ENCODE results near the gene RCBTB1. TPM values are rescaled to one million over a fixed set of nuclear protein-coding genes. Genes with fewer than 3 reads are reported as not detected.

RCBTB1 gene
- total and polyA plus RNA-seq, 10 of the 15 experiments (the other 5 are each of a cell fraction or from before 2014, with no cell fraction given) = 5.1 to 13.5 (median 11.2) TPM

DNA sequence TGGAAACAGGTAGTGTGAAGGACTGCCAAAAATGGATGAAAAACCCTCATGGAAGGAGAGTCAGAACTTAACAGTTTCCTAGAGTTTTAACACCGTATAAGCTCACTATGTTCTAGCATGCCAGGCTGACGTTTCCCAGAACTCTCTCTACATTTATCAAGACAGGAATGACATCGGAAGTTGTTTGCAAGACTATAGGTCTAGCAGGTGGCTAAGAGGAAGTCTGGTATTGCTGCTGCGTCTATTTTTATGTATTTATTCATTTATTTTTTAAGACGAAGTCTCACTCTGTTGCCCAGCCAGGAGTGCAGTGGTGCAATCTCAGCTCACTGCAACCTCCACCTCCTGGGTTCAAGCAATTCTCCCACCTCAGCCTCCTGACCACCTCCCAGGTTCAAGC, 22.4 kb upstream of the RCBTB1 start:
- intact Hi-C loops (cut with micrococcal nuclease; ENCODE audit: unreplicated experiment) = loop anchor here (1.0 to 5.0 kb wide), 4 partner anchors 111 to 365 kb away; no protein-coding TSS in a partner anchor
- no peaks in the 10 kb centered on the region for H3K9me3 ChIP-seq (replicated peaks; ENCODE audit: control insufficient read depth, insufficient read depth, low read length)
- H3K79me2 ChIP-seq (ENCODE audit: control insufficient read depth, insufficient read depth, low read length) = no peaks in the 10 kb centered on the region
- ATAC-seq (no peak), FAIRE-seq (no peak), DNase-seq (ENCODE audit: low read depth, low spot score) (no peak)
- no peaks in the 10 kb centered on the region for H3K36me3 ChIP-seq (ENCODE audit: control insufficient read depth in 2 of 2, insufficient read depth in 2 of 2, low read length in 1 of 2)
- WGBS (ENCODE audit: insufficient coverage, insufficient replicate concordance, low lambda C conversion rate, missing lambda C conversion rate) = 7% methylated on average over 5 of the region's 5 CpGs
- no peak overlapping the region for H3K4me3 ChIP-seq
- no TSS peak for BruUV-seq (replicated peaks)
- ChIA-PET SMC1A (ENCODE audit: uncharacterized antibody, unreplicated experiment) (interaction anchor here (0.6 to 3.8 kb wide), 12 partner anchors 20 to 326 kb away, joined by 3 to 24 read pairs (median 3); partner anchors contain the start of gene ARL11), RAD21 (ENCODE audit: unreplicated experiment) (interaction anchor here (0.9 to 2.9 kb wide), 11 partner anchors 9 to 308 kb away, joined by 3 to 11 read pairs (median 3); no protein-coding TSS in a partner anchor), CTCF (interaction anchor here (0.7 to 3.6 kb wide), 18 partner anchors 9 to 360 kb away, joined by 3 to 42 read pairs (median 4); partner anchors contain the start of genes CAB39L and CDADC1), POLR2A (no interaction called here)
- no peaks in the 10 kb centered on the region for H3K27me3 ChIP-seq (replicated peaks in 1 of 2; ENCODE audit: control insufficient read depth in 2 of 2, insufficient read depth in 2 of 2, low read length in 1 of 2)
- in situ Hi-C loops (cut with MboI) = loop anchor here (5.0 kb wide), 2 partner anchors 185 to 305 kb away; no protein-coding TSS in a partner anchor
- H3K27ac ChIP-seq (ENCODE audit: control insufficient read depth, insufficient read depth) = no peak overlapping the region
- peaks cover 5% of the 10 kb centered on the region; the same call in 1 of the 2 replicates for H3K4me1 ChIP-seq (ENCODE audit: control insufficient read depth, insufficient read depth, low read length)
- TF ChIP-seq PAX5 (IDR thresholded peaks at IDR 0.05; ENCODE audit: borderline replicate concordance, low read depth, low read length) = no peak
- no peak for TF ChIP-seq SIN3A (IDR thresholded peaks at IDR 0.05; ENCODE audit: low read depth, low read length)
- TF ChIP-seq HDAC6 (IDR thresholded peaks at IDR 0.05; ENCODE audit: unreplicated experiment) = no peak
- TF ChIP-seq, protein P1, sequence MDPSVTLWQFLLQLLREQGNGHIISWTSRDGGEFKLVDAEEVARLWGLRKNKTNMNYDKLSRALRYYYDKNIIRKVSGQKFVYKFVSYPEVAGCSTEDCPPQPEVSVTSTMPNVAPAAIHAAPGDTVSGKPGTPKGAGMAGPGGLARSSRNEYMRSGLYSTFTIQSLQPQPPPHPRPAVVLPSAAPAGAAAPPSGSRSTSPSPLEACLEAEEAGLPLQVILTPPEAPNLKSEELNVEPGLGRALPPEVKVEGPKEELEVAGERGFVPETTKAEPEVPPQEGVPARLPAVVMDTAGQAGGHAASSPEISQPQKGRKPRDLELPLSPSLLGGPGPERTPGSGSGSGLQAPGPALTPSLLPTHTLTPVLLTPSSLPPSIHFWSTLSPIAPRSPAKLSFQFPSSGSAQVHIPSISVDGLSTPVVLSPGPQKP (IDR thresholded peaks at IDR 0.05; ENCODE audit: low read depth, low read length) = no peak
- no peak for TF ChIP-seq NFYB (IDR thresholded peaks at IDR 0.05; ENCODE audit: insufficient read depth, low read depth, low read length)
- TF ChIP-seq IKZF2 (IDR thresholded peaks at IDR 0.05) = no peak
- TF ChIP-seq HCFC1 (IDR thresholded peaks at IDR 0.05; ENCODE audit: low read length) = no peak
- TF ChIP-seq SMC3 (IDR thresholded peaks at IDR 0.05; ENCODE audit: borderline replicate concordance, low read length) = no peak
- TF ChIP-seq KDM1A (IDR thresholded peaks at IDR 0.05; ENCODE audit: borderline replicate concordance) = no peak
- no peak for TF ChIP-seq HDAC2 (IDR thresholded peaks at IDR 0.05)
- TF ChIP-seq FOXM1 (IDR thresholded peaks at IDR 0.05; ENCODE audit: low read depth, low read length) = no peak
- no peak for TF ChIP-seq SREBF2 (IDR thresholded peaks at IDR 0.05; ENCODE audit: low read length)
- TF ChIP-seq, protein P2, sequence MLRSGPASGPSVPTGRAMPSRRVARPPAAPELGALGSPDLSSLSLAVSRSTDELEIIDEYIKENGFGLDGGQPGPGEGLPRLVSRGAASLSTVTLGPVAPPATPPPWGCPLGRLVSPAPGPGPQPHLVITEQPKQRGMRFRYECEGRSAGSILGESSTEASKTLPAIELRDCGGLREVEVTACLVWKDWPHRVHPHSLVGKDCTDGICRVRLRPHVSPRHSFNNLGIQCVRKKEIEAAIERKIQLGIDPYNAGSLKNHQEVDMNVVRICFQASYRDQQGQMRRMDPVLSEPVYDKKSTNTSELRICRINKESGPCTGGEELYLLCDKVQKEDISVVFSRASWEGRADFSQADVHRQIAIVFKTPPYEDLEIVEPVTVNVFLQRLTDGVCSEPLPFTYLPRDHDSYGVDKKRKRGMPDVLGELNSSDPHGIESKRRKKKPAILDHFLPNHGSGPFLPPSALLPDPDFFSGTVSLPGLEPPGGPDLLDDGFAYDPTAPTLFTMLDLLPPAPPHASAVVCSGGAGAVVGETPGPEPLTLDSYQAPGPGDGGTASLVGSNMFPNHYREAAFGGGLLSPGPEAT (IDR thresholded peaks at IDR 0.05; ENCODE audit: low read depth) = no peak
- no peak for TF ChIP-seq PAX8 (IDR thresholded peaks at IDR 0.05)
- TF ChIP-seq, protein P3, sequence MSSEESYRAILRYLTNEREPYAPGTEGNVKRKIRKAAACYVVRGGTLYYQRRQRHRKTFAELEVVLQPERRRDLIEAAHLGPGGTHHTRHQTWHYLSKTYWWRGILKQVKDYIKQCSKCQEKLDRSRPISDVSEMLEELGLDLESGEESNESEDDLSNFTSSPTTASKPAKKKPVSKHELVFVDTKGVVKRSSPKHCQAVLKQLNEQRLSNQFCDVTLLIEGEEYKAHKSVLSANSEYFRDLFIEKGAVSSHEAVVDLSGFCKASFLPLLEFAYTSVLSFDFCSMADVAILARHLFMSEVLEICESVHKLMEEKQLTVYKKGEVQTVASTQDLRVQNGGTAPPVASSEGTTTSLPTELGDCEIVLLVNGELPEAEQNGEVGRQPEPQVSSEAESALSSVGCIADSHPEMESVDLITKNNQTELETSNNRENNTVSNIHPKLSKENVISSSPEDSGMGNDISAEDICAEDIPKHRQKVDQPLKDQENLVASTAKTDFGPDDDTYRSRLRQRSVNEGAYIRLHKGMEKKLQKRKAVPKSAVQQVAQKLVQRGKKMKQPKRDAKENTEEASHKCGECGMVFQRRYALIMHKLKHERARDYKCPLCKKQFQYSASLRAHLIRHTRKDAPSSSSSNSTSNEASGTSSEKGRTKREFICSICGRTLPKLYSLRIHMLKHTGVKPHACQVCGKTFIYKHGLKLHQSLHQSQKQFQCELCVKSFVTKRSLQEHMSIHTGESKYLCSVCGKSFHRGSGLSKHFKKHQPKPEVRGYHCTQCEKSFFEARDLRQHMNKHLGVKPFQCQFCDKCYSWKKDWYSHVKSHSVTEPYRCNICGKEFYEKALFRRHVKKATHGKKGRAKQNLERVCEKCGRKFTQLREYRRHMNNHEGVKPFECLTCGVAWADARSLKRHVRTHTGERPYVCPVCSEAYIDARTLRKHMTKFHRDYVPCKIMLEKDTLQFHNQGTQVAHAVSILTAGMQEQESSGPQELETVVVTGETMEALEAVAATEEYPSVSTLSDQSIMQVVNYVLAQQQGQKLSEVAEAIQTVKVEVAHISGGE (CRISPR knock-in tag; IDR thresholded peaks at IDR 0.05) = no peak
- no peak for TF ChIP-seq SUPT20H (IDR thresholded peaks at IDR 0.05; ENCODE audit: borderline replicate concordance, control insufficient read depth, low read depth, low read length)
- TF ChIP-seq, protein P4, sequence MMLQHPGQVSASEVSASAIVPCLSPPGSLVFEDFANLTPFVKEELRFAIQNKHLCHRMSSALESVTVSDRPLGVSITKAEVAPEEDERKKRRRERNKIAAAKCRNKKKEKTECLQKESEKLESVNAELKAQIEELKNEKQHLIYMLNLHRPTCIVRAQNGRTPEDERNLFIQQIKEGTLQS (IDR thresholded peaks at IDR 0.05; ENCODE audit: borderline replicate concordance, extremely low read depth, low read depth, low read length) = no peak
- no peak for TF ChIP-seq NRF1 (conservative IDR thresholded peaks at IDR 0.05; ENCODE audit: low read depth, low read length)
- peak overlapping the region; percentile 95; the same call in 1 of the 2 replicates for H2AFZ ChIP-seq (ENCODE audit: control insufficient read depth, low read depth, low read length)
- H3K9ac ChIP-seq (ENCODE audit: control insufficient read depth, insufficient read depth, low read length) = no peak overlapping the region
- no peak overlapping the region for H3K4me2 ChIP-seq (ENCODE audit: control insufficient read depth, insufficient read depth)
- H4K20me1 ChIP-seq (ENCODE audit: control insufficient read depth, insufficient read depth) = no peaks in the 10 kb centered on the region

Measured in GM12878 (cell line).